Activated CD4-positive, alpha-beta T cell treated with anti-CD3 and anti-CD28 coated beads, Interleukin-2, Interleukin-4, amounts not matched to agents 100 ng/mL and 50 ng/mL, durations not matched to agents 16 hours and 8 hours (primary cell): ENCODE measurements around the gene C1orf56.

ENCODE experiments used
- DNase-seq: peaks from one replicate; pipeline ENCODE4 v3.0.0-alpha.2; 2020; ENCODE audit warnings: low spot score

Gene C1orf56

GRCh38 chr1:151047591-151047924 is at the start of gene C1orf56:
Gene C1orf56, plus strand, starts transcription at chr1:151047751. Its CDS starts 97 bp downstream, at chr1:151047848.
- DNase-seq = peak; percentile 28

DNA sequence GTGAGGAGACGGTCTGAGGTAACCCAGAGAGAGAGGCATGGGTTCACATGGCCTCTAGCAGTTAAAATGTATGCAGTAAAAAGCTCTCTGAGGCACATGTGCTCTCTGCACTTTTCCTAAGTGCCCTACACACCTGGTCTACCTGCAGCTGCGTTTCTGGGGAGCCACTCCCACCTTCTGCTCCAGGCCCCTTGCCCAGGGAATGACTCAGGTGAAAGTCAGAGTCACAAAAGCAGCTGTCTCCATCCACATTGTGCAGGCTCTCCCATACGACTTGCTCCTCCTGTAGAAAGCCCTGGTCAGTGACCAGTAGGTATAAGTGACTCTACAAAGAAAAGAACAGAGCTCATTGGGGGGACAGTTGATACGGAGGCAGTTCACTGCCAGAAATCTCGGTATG is 49.6 kb upstream of the C1orf56 start:
- no peak for DNase-seq

- DNase-seq = no peak
Observed at GRCh38 chr1:150999051-150999674, 48.4 kb upstream of the C1orf56 start.

- DNase-seq = no peak
Observed at GRCh38 chr1:150999926-151000325, 47.6 kb upstream of the C1orf56 start.

GRCh38 chr1:151000408-151000807 is 47.1 kb upstream of the C1orf56 start:
- DNase-seq = no peak

GRCh38 chr1:151001602-151002001 is 45.9 kb upstream of the C1orf56 start:
- no peak for DNase-seq

DNA sequence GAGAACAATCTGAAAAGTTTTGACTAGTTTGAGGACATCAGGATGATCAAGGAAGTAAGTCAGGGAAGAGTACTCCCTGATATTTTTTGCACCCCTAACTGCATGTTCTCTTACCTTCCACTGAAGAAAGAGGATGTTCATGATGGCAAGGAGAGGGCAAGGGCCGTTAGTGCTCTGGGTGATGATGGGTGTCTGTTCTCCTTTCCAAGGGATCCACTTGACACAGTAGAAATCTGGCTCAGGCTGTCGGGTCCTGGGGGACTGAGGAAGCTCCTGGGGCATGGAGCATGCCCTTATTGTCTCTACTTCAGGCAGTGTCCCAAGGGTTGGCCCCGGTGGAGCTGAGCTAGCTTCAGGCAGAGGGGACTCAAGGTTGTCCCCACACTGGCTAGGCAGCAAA is 45.5 kb upstream of the C1orf56 start:
- DNase-seq = no peak

- no peak for DNase-seq
Observed at GRCh38 chr1:151002611-151003010, 44.9 kb upstream of the C1orf56 start.

DNA sequence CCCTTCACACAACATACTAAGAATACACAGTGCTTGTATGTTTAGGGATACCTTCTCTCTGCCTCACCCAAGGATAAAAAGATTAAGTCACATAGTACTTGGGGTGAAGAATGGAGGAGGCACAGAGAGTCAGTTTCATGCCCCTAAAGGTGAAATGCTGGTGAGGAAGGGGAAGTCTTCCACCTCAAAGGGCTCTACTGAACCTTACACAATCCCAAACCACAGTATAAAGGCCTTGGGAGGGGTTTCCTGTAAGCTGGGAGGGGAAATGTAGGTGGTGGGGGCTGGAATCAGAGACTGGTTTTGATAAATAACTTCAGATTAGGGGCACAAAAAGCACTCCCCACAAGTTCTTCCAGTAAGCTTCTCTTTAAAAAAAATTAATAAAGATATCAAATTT is 44.4 kb upstream of the C1orf56 start:
- no peak for DNase-seq

GRCh38 chr1:151005729-151006319 is 41.7 kb upstream of the C1orf56 start:
- no peak for DNase-seq

DNA sequence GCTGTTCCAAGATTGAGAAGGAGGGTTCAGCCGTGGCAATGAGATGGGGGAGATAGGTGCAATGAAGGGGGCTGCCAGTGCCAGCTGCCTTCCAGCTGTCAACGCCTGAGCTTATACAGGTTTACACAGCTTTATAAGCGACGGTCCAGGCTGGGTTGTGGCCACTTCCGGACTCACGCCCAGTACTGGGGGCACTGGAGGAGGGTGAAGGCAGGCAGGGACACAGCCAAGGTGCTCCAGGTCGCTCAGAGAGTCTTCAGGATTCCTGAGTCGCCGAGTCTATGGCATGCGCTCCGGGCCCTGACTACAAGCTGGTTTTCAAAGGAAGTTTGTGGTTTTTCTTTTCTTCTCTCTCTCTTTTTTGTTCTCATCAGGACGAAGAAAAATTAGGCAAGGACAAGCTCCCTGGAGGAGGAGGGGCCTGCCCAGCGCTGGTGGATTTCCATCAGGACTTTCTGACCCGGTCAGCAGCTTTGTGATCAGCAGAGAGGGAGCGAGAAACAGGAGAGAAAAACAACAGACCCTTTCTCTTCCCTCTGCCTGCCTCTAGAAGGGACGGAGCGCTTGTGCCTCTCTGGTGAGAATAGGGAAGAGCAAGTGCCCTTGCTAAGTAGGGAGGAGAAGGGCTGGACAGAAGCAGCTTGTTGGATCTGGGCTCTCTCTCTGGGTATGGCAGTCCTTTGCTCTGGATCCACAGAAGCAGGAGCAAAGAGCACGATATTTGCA is 41.1 kb upstream of the C1orf56 start, which contains the start of gene MINDY1:
Gene MINDY1 (minus strand): TSS at position 576 of the 726 bp plus-strand sequence. CDS start 4,285 bp downstream, outside the sequence.
- peak; percentile 56 for DNase-seq

- no peak for DNase-seq
Observed at GRCh38 chr1:151007853-151008243, 39.7 kb upstream of the C1orf56 start.

GRCh38 chr1:151008244-151009205 is 39.0 kb upstream of the C1orf56 start, which contains the start of gene PRUNE1:
Gene PRUNE1, plus strand, starts transcription at chr1:151008449. Its CDS starts 184 bp downstream, at chr1:151008633.
- peak; percentile 97 for DNase-seq

DNA sequence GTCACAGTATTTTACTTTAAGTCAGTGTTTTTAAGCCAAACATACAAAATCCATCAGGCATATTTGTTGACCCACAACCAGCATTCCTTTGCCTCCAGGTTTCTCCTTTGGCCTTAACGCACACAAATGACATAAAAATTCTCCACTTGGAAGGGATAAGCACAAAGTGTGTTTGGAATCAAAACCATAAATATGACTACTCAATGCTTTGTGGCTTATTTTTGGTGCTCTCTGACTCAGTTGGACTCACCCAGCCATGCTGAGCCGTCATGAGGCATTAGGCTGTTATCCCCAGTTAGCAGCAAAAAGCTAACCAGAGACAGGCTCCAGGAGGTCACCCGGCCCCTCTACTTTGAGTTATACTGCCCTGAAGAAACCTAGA is 38.4 kb upstream of the C1orf56 start:
- DNase-seq = no peak

- no peak for DNase-seq
Observed at GRCh38 chr1:151009674-151010345, 37.7 kb upstream of the C1orf56 start.

GRCh38 chr1:151010346-151010726 is 37.2 kb upstream of the C1orf56 start:
- no peak for DNase-seq

GRCh38 chr1:151011154-151011850 is 36.2 kb upstream of the C1orf56 start:
- DNase-seq = no peak

GRCh38 chr1:151012684-151013471 is 34.7 kb upstream of the C1orf56 start:
- DNase-seq = no peak

DNA sequence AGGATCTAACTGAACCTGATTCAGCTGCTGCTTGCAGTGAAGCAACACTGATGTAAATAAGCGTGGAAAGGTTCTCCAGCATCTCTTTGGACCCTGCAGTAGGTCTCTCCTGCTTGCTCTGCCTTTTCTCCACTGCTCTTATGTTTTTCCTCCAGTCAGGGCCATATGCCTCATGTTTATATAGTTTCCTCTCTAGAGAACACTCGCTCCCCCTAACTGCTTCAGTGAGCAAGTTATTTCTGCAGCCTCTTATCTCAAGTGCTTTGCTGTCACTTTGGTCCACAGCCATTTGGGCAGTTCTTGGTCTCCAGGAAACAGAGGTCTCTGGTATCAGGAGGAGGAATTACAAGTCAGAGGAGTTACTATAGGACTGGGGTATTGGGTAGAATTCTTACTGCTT is 34.0 kb upstream of the C1orf56 start:
- DNase-seq = no peak

- peak; percentile 77 for DNase-seq
Observed at GRCh38 chr1:151024540-151025146, 22.9 kb upstream of the C1orf56 start.
